NCI-H146 treated with DMSO at 0.1 percent for 48 hours (cell line): ENCODE measurements around the gene NFASC.

Source experiments
- DNase-seq: peaks from one replicate; lab custom pipeline; 2025; ENCODE audit not compliant: unreplicated experiment; lab: John Stamatoyannopoulos, UW

The NFASC gene

DNA sequence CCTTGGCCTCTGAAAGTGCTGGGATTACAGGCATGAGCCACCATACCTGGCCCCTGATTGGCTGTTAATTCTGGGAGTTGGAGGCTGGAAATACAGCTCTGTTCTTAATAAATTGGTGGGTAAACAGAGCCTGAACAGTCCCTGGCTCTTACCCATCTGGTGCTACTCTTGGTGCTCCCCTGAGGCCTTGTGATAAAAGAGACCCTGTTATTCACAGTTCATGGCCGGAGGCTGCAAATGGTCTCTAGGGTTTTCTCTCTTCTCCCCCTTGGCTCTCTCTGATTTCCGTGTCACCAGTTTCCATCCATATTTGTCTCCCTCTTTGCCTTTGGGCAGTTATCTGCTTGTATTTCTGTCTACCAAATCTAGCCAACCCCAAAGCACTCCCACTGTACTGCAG lies 17.2 kb downstream of the NFASC start:
- no peak for DNase-seq

DNA sequence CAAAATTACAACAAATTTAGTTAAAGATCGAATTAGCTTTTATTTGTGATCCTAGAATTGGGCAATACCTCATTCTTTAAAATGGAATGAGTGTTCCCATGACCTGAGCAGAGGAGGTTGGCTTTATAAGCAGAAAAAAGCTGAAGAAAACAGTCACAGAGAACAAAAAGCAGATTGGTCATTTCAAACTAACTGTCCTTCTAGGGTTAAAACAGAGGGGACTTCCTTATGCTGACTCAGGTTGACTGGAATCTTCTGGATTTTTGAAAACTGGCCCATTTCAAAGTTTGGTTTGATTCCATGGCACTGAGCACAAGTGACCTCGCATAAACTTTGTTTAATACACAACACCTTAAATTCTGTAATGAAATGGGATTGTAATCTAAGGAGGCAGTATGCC lies 17.6 kb downstream of the NFASC start:
- no peak for DNase-seq

DNA sequence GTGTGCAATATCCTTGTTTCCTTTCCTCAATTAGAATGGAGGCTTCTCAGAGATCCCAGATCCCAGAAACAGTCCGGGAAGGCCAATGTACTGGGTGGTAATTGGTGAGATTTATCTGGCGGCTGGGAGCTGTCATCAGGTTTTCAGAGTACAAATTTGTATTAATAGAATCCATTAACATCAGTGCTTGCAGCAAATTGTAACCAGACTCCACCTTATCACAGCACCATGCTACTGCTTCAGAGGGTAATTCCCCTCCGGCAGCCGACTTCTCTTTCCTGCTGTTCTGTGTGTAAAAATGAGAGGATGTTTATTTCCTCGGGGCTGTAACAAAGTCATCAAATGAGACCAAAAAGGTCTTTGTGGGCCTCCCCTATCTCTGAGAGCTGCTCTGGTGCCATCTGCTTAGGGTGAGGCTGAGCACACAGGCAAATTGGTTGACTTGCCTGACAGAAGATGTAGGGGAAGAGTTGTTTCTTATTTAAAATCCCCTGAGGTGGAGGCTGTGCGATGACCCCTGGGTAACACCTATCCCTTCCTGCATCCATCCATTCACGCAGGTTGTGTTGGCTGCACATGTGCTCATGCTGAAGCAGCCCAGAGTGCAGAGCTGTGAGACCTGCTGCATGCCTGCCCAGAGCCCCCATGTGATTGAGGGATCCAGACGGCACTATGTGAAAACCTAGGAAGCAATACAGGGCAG lies 19.2 kb downstream of the NFASC start:
- DNase-seq, result peak; percentile 95

DNA sequence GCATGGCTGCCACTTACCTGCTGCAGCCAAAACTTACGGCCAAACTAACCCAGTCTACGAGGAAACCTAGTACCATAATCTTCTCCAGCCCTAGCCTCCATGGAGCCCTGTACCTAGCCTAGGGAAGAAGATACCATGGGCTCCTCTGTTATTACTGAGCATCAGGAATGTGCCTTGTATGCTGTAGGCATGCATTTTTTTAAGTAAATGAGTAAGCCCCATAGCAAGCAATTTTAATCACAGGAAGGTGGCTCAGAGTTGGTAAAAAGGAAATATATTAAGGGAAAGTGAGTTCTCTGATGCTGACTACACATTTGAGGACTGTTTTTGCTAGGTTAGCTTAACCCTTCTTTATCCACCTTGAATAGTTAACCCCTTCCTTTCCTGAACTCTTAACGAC lies 21.2 kb downstream of the NFASC start:
- no peak for DNase-seq

DNA sequence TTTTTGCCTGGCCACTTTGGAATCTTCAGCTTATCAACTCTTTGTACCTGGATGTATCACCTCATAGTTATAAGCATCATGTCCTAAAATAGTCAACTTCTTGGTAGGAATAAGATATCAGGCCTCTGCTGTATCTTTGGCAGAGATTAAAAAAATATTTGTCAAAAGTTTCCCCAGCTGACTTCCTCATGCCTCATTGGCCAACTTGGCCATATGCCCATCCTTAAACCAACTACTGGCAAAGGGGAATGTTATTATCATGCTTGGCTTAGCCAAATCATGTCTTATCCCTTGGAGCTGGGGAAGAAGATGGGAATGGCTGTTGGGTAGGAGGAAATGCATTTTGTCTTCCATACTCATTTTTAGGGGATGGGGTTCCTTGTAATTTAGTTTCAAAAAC lies 23.4 kb downstream of the NFASC start:
- DNase-seq, result no peak

DNA sequence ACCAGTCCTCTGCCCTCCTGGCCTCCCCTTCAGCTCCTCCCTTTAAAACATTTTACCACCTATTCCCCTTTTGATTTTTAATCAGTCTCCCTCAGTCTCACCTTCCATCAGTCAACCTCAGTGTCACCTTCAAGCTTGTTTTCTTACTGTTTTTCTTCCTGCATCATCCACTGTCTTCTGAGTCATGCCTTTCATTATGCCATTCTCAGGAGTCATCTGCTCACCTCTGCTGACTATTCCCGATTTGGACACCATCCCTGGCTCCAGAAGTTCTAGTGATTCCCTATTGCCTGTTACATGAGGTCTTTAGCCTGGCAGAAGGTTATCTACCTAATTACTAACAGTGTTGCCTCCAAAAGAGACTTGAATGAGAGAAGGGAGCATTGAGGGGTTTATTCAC lies 23.9 kb downstream of the NFASC start:
- no peak for DNase-seq

DNA sequence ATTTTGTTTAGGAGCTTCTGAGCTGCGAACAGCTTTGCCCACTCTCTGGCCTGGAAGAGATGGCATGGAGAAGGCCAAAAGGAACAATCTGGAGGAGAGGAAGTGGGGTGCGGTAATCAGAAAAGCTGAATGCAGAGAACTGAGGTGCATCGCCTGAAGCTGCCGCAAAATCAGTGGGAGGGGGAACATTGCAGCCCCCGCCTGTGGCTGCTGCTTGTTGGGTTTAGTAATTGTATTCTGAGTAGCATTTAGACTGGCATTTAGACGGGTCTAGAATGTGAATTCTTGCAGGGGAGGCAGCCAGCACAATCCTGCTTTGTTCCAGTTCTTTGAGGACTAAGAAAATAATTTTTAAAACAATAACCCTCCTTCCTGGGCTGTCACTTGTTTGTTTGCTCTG lies 25.4 kb downstream of the NFASC start:
- DNase-seq, result no peak

DNA sequence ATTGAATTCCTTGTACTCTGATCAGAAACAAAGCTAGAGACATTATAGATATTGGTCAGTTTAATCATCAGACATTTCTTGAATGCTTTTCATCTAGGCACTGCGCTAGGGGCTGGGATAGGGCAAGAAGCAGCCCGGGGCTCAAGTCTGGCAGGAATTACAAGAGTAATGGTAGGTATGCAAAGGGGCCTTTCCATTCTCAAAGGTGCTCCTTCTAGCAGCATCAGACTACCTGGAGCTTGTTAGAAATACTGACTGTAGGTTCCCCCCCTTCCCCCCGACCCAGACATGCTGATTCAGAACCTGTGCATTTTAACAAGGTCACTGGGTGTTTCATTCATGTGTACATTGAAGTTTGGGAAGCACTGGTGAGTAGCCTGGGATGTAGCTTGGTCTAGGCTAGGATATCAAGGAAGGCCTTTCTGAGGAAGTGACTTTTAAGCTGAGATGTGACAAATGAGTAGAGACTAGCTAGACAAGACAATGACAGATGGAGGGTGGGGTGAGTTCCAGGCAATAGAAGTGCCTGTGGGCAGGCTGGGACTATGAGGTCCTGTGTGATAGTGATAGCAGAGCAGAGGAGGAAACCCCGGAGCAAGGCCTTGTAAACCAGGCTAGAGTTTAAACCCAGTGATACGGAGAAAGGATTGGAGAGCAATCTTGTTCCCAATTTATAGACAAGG lies 26.3 kb downstream of the NFASC start:
- DNase-seq, result no peak

DNA sequence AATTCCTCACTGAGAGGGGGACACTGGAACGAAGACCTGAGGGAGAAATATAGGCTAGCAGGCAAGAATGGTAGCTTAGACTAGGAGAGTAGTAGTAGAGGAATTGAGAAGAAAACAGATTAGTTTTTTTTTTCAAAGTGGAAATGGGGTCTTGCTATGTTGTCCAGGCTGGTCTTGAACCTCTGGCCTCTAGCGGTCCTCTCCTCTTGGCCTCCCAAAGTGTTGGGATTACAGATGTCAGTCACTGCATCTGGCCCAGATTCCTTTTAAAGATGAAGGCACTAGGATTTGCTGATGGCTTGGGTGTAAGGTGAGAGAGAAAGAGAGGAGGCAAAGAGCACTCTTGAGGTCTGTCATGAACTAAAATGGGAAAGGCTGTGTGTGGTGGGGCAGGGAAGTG lies 30.1 kb downstream of the NFASC start:
- no peak for DNase-seq

DNA sequence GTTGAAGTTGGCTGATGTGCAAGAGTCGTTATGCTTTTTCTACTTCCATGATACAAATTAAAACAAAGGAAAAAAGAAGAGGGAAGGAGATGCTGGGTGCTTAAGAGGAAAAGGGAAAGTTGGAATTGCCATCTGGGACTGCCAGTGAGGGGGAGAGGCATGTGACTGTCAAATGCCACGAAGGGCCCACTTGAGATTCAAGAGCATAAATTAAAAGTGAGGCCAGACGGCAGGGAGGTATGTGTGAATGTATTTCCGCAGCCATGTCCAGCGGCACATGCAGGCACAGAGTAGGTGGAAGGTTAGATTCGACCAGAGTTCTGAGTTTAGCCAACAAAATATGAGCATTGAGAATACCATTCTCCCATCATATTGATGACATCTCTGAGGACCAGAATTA lies 32.0 kb downstream of the NFASC start:
- DNase-seq, result no peak

DNA sequence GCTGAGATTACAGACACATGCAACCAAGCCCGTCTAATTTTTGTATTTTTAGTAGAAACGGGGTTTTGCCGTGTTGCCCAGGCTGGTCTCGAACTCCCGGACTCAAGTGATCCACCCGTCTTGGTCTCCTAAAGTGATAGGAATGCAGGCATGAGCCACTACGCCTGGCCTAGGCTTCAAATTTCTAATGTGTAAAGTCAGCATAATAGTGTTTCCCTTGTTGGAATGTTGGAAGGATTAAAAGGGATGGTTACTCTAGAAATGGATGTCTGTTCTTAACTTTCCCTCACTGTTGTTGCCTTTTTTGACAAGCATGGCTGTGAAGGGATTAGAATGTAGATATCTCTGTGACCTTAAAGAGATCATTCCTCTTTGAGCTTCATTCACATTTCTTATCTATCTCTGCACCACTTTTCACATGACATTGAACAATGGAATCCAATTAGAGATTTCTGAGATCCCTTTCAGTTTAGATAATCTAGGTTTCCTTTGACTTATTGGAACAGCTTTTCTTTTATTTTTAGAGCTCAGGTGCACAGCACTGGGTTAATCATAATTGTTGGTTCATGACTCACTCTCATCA lies 33.7 kb downstream of the NFASC start:
- no peak for DNase-seq

DNA sequence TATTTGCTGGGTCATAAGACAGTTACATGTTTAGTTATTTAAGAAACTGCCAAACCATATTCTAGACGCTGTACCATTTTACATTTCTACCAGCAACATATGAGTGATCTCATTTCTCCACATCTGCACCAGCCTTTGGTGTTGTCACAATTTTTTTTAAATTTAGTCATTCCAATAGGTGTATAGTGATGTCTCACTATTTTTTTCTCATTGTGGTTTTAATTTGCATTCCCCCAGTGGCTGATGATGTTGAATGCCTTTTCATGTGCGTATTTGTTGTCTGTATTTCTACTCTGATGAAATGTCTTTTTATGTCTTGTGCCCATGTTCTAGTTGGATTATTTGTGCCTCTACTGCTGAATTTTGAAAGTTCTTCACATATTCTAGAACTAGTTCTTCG lies 38.4 kb downstream of the NFASC start:
- no peak for DNase-seq

DNA sequence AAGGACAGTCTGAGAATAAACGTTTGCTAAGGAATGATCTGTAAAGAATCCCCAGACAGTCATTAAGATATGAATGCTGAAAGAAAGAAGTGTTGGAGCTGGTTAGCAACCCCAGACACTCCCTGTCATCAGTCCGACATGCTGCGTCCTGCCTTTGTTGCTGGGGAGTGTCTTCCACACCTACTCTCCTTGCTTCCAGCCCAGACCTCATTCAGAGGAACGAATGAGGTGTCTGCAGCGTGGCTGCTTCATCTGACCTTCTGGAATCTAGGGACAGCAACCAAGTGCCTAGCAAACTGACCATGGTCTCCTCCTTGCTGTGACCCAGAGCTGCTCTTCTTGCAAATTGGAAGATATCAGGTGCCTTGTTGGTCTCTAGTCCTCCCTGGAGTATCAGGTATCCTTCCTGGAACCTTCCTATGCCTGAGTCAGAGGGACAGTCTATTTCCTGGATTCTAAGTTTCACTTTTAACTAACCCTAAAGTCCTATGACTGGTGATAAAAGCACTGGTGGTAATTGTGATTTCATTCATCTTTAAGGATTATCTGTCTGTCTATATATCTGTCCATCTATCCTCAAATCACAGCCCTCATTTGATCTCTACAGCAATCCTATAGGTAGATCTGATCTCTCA lies 45.3 kb downstream of the NFASC start:
- DNase-seq, result no peak

DNA sequence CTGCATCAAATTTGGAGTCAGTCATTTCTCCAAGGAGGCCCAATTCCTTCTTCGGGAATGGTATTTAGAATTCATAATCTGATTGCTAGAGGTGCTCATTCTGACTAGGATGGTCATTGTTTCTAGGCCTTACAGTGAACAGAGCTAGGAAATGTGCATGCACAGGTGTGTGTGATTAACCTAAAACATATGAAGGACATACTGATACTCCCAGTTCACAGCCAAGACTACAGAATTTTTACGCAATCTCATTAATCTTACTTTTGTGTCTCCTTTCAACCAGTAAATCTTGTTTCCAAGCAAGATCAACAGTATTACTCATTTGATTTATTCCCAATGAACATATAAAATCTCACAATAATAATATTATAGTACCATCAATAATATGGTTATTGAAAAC lies 47.1 kb downstream of the NFASC start:
- DNase-seq, result no peak

DNA sequence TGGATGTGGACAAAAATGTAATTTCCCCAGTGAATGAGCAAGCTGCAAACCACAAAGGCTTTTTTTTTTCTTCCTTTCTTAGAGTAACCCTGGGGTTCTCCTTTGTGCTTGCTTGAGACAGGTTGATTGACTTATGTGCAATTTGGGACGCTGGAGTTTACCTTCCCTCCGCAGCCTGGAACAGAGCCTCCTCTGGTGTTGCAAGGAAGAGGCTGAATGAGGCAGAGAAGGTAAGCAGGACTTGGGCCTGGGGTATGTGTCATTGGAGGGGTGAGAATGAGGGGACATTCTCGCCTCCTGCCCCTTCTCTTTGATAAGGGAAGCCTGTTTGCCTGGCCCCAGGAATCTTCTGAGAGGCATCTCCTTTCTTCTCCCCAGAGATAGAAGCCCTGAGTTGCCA lies 49.8 kb downstream of the NFASC start:
- no peak for DNase-seq

DNA sequence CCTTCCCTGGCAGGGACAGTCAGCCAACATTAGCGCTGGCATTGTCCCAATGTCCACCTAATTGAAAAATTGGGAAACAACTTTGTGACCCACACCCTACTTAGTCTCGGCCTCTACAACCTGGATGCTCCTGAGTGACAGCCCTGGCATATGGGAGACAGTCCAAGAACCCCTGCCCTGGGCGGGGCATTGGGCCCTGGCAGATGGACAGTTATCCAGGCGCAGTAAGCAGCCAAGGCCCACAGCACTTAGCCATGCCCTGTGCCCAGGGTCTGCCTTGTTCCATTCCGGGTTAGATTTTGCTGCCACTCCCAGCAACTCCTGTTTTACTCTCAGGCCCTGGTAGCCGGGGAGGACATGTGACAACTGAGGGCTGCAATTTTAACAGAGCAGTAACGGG lies 50.3 kb downstream of the NFASC start:
- DNase-seq, result no peak

DNA sequence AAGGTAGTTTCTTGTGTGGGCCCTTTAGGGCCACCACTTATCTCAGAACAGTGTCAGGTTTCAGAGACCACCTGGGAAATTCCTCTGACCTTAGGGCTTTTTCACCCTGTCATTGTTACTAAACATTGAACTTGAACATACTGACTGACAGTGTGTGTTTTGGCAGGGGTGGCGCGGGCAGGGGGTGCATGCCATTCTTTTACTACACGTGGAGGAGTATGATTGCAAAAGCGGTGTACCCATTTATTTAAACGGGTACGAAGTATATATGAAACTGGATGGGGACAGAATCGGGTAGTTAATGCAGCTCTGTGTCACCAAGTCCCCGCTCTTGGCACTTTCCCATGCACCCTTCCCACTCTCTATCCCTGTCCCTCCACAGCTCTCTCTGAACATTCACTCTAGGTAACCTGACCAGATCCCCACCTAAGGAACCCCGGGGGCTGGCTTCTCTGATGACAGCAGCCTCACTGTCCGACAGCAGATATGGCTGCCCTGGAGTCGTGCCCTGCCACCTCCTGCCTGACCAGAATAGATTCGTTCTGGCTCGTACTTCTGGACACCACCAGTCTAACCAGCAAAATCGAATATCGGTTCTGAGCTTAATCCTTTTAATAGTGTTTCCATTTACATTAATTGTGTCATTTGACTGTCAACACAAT lies 51.3 kb downstream of the NFASC start:
- no peak for DNase-seq

DNA sequence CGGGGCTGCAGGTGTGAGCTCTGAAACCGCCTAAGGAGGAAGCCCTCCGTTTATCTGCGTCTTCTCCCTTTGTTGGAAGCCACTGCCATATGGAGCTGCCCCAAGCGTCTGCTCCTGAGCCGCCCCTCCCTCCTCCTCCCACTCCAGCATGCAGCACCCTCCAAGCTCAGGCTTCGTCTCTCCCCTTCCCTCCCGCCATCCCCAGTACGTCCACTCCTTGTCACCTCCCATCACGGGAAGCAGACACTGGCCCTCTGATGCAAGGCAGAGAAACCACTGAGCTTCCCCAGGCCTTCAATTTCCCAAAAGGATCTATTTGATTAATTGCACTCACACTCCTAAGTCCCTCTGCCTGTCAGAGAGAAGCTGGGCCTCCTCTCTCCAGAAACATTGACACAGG lies 52.5 kb downstream of the NFASC start:
- no peak for DNase-seq

DNA sequence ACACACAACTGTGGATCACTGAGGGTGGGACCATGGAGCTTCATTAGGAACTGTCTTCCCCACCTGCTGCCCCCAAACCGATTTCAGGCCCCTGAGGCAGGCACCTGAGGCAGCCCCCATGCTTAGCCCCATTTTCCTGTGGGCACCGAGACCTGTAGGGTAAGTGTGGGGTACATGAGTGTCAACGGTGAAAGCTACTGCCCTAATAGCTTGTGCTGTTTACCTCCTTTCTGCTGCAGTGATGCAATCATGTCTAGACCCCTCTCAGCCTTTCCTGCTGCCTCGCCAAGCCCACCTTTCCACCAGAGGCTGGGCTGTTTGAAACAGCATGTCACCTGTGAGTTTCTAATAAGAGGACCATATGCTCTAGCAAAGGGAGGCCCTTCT lies 53.0 kb downstream of the NFASC start:
- no peak for DNase-seq

DNA sequence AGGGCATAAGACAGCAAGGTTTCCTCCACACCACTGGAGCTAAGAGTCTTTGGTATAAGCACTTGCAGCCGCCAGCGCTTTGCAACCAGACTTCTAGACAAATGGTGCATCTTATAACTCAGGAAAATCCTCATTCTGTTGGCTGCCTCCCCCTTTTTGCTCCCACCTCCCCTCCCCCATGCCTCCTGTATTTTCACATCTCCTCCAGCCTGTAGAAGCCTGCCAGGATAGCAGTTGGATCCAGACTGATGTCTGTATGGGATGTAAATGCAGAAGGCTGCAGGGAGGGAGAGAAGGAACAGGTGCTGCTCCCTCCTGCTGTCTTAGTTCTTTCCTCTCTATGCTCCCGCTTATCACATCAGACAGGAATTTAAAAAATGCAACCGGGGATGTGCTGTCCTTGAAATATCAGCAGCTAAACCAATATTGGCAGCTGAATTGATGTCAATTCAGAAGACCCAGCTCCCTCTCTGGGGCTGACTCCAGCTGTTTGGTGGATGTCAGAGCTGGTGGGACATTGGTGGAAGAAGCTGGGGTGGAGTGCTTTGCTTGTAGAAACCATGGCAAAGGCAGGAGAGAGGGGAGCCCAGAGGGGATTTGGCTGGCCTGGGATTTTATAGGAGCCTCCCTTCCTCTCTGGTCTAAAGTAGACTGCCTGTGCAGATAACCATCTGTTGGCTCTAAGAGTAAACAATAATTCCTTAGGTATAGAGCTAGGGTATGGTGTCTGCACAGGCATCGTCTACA lies 53.5 kb downstream of the NFASC start:
- DNase-seq, result no peak

DNA sequence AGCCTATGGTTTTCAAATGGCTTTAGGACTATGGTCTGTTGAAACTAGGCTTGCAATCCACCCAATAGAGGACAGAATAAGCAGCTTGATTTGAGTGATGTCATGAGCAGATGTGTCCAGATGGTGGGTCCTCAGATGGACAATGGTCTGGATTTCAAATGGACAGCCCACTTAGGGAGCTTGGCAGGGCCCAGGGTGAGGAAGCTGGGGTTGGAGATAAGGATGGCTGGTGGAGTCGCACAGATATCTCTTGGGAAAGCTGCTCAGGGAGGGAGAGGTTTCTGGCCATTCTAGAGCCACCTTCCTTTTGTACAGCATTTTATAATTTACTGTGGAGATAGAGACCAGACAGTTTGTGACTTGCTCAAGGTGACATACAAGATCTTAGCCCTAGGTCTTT lies 55.0 kb downstream of the NFASC start:
- DNase-seq, result no peak
